ENCODE measurements around the gene LALBA. TPM values are rescaled to one million over a fixed set of nuclear protein-coding genes. Genes with fewer than 3 reads are reported as not detected.
A peak's percentile ranks its signal among the peaks of the same experiment; 100 is the strongest.
"Not testable (repeated sequence)": the region's sequence is repeated elsewhere in the genome, so short reads cannot be mapped to it uniquely, and the experiment has no call there.

Gene LALBA
- total RNA-seq, 2 experiments from 2014 or later: not detected

GRCh38 chr12:48557919-48558318, 11.9 kb downstream of the LALBA start:
- CTCF ChIA-PET: no interaction called here
- Mint-ChIP-seq H3K36me3 (no peaks in the 10 kb centered on the region), H3K27me3 (peaks cover 22% of the 10 kb centered on the region), H3K4me3 (no peak overlapping the region), H3K27ac (no peak overlapping the region), H3K9me3 (ENCODE audit: low read depth) (peaks cover under 1% of the 10 kb centered on the region), H3K4me1 (no peaks in the 10 kb centered on the region)
- ATAC-seq (no peak), DNase-seq (no peak)

- H3K4me3 Mint-ChIP-seq: no peak overlapping the region
- no peaks in the 10 kb centered on the region for H3K36me3 Mint-ChIP-seq
- no peaks in the 10 kb centered on the region for H3K4me1 Mint-ChIP-seq
- CTCF ChIA-PET: no interaction called here
- ATAC-seq (no peak), DNase-seq (no peak)
- H3K9me3 Mint-ChIP-seq (ENCODE audit: low read depth): peaks cover 3% of the 10 kb centered on the region
- no peak overlapping the region for H3K27ac Mint-ChIP-seq
- H3K27me3 Mint-ChIP-seq: peaks cover 22% of the 10 kb centered on the region
Measured at GRCh38 chr12:48556631-48557030, 13.2 kb downstream of the LALBA start.

- DNase-seq; H3K36me3 Mint-ChIP-seq; H3K27ac Mint-ChIP-seq; CTCF ChIA-PET; H3K4me3 Mint-ChIP-seq; H3K4me1 Mint-ChIP-seq; ATAC-seq; H3K9me3 Mint-ChIP-seq (ENCODE audit: low read depth): not testable (repeated sequence)
- peaks cover 30% of the 10 kb centered on the region for H3K27me3 Mint-ChIP-seq
Measured at GRCh38 chr12:48553666-48554343, 16.0 kb downstream of the LALBA start.

GRCh38 chr12:48551636-48552035, 18.2 kb downstream of the LALBA start:
- ATAC-seq; H3K36me3 Mint-ChIP-seq; H3K4me1 Mint-ChIP-seq; H3K4me3 Mint-ChIP-seq; H3K27ac Mint-ChIP-seq; H3K9me3 Mint-ChIP-seq (ENCODE audit: low read depth); DNase-seq; CTCF ChIA-PET: not testable (repeated sequence)
- peaks cover 37% of the 10 kb centered on the region for H3K27me3 Mint-ChIP-seq

DNA sequence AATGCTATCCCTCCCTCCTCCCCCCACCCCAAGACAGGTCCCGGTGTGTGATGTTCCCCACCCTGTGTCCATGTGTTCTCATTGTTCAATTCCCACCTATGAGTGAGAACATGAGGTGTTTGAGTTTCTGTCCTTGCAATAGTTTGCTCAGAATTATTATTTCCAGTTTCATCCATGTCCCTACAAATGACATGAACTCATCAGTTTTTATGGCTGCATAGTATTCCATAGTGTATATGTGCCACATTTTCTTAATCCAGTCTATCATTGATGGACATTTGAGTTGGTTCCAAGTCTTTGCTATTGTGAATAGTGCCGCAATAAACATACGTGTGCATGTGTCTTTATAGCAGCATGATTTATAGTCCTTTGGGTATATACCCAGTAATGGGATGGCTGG, 22.8 kb downstream of the LALBA start:
- H3K4me3 Mint-ChIP-seq; H3K27ac Mint-ChIP-seq; DNase-seq; H3K36me3 Mint-ChIP-seq; ATAC-seq; H3K9me3 Mint-ChIP-seq (ENCODE audit: low read depth); H3K4me1 Mint-ChIP-seq: not testable (repeated sequence)
- CTCF ChIA-PET: interaction anchor here (7.0 kb wide), 1 partner anchor 71 kb away, joined by 81 read pairs; no protein-coding TSS in a partner anchor
- peaks cover 34% of the 10 kb centered on the region for H3K27me3 Mint-ChIP-seq

GRCh38 chr12:48545833-48546469, 23.9 kb downstream of the LALBA start:
- Mint-ChIP-seq H3K27me3 (peaks cover 34% of the 10 kb centered on the region), H3K36me3 (no peaks in the 10 kb centered on the region), H3K27ac (no peak overlapping the region), H3K9me3 (ENCODE audit: low read depth) (no peaks in the 10 kb centered on the region), H3K4me1 (no peaks in the 10 kb centered on the region), H3K4me3 (no peak overlapping the region)
- DNase-seq (no peak), ATAC-seq (no peak)
- CTCF ChIA-PET: interaction anchor here (7.0 kb wide), 1 partner anchor 72 kb away, joined by 81 read pairs; no protein-coding TSS in a partner anchor

DNA sequence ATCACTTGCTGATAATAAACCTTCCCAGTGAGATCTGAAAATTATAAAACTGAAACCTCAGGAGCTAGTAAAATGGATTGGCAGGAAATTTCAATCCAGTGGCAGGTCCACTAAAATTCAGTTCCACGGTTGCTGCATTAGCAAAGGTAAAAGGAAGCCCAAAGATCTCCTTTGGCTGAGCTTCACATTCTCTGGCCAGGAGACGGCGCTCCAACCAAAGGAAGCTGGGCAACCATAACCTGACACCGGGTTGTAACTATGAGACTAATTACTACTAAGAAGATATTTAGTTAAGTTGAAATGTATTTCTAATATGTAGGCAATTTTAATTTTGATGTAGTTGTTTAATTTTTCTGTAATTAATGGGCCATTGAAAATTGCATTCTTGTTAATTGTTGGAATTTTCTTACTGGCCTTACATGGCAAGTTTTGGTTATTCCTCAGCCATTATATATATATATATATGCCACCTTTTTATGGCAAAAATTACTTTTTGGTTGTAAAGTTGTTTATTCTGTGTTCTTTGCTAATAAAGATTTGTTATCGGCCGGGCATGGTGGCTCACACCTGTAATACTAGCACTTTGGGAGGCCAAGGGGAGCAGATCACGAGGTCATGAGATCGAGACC, 27.4 kb downstream of the LALBA start:
- Mint-ChIP-seq H3K36me3 (no peaks in the 10 kb centered on the region), H3K9me3 (ENCODE audit: low read depth) (no peaks in the 10 kb centered on the region), H3K27ac (no peak overlapping the region), H3K4me3 (no peak overlapping the region), H3K27me3 (peaks cover 12% of the 10 kb centered on the region), H3K4me1 (peaks cover 5% of the 10 kb centered on the region)
- ATAC-seq (no peak), DNase-seq (peak; percentile 60)
- CTCF ChIA-PET: interaction anchor here (0.6 to 7.0 kb wide), 9 partner anchors 12 to 254 kb away, joined by 3 to 81 read pairs (median 3); no protein-coding TSS in a partner anchor

GRCh38 chr12:48536602-48537001, 33.2 kb downstream of the LALBA start:
- H3K36me3 Mint-ChIP-seq: no peaks in the 10 kb centered on the region
- H3K4me1 Mint-ChIP-seq: peaks cover 7% of the 10 kb centered on the region
- H3K27me3 Mint-ChIP-seq: peaks cover 2% of the 10 kb centered on the region
- no peak for ATAC-seq
- no peaks in the 10 kb centered on the region for H3K9me3 Mint-ChIP-seq (ENCODE audit: low read depth)
- CTCF ChIA-PET: interaction anchor here (0.8 kb wide), 1 partner anchor 81 kb away, joined by 3 read pairs; no protein-coding TSS in a partner anchor
- H3K27ac Mint-ChIP-seq: no peak overlapping the region
- no peak for DNase-seq
- H3K4me3 Mint-ChIP-seq: no peak overlapping the region

DNA sequence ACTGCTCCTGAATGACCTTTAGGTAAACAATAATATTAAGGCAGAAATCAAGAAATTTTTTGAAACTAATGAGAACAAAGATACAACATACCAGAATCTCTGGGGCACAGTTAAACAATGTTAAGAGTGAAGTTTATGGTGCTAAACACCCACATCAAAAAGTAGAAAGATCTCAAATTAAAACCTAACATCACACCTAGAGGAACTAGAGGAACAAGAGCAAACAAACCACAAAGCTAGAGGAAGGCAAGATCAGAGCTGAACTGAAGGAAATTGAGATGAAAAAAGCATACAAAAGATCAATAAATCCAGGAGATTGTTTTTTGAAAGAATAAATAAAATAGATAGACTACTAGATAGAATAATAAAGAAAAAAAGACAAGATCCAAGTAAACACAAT, 37.2 kb downstream of the LALBA start:
- DNase-seq (no peak), ATAC-seq (no peak)
- H3K4me1 Mint-ChIP-seq: peaks cover 2% of the 10 kb centered on the region
- no peaks in the 10 kb centered on the region for H3K9me3 Mint-ChIP-seq (ENCODE audit: low read depth)
- no peak overlapping the region for H3K4me3 Mint-ChIP-seq
- no peak overlapping the region for H3K27ac Mint-ChIP-seq
- CTCF ChIA-PET: no interaction called here
- peaks cover 2% of the 10 kb centered on the region for H3K27me3 Mint-ChIP-seq
- H3K36me3 Mint-ChIP-seq: no peaks in the 10 kb centered on the region

- H3K27me3 Mint-ChIP-seq: no peaks in the 10 kb centered on the region
- CTCF ChIA-PET: interaction anchor here (1.1 kb wide), 1 partner anchor 14 kb away, joined by 3 read pairs; no protein-coding TSS in a partner anchor
- no peak for DNase-seq
- H3K9me3 Mint-ChIP-seq (ENCODE audit: low read depth): no peaks in the 10 kb centered on the region
- ATAC-seq: no peak
- peaks cover 2% of the 10 kb centered on the region for H3K4me1 Mint-ChIP-seq
- H3K27ac Mint-ChIP-seq: no peak overlapping the region
- no peaks in the 10 kb centered on the region for H3K36me3 Mint-ChIP-seq
- no peak overlapping the region for H3K4me3 Mint-ChIP-seq
Measured at GRCh38 chr12:48527891-48528670, 41.8 kb downstream of the LALBA start.

DNA sequence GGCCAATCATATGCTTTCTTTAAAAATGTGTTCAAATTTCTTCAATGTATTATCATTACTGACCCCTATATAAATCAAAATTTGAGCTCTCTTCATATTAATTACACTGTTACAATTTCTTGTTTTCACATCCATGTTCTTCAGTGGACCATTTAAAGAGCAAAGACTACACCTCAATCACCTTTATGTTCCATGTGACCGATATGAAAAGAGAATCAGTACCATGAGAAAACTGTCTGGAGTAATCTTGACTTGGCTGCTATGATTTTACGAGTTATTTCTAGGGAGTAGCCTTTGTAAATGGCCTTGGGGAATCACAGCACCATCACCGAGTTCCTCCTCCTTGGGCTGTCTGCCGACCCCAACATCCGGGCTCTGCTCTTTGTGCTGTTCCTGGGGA, 44.5 kb downstream of the LALBA start, which contains the start of gene OR8S1:
TSS of gene OR8S1 (plus strand) at position 301 of the 400 bp plus-strand sequence. CDS start at position 301, 0 bp downstream.
- CTCF ChIA-PET: no interaction called here
- Mint-ChIP-seq H3K4me3 (no peak within 1 kb of the TSS), H3K9me3 (ENCODE audit: low read depth) (no peaks in the 10 kb centered on the region), H3K4me1 (no peaks in the 10 kb centered on the region), H3K27me3 (peaks cover 3% of the 10 kb centered on the region), H3K36me3 (no peaks in the 10 kb centered on the region), H3K27ac (no peak within 1 kb of the TSS)
- no peak for DNase-seq
- ATAC-seq: no peak

GRCh38 chr12:48520381-48520780, 49.5 kb downstream of the LALBA start:
- CTCF ChIA-PET; ATAC-seq; H3K4me1 Mint-ChIP-seq; H3K4me3 Mint-ChIP-seq; H3K9me3 Mint-ChIP-seq (ENCODE audit: low read depth); H3K27me3 Mint-ChIP-seq; H3K36me3 Mint-ChIP-seq; DNase-seq; H3K27ac Mint-ChIP-seq: not testable (repeated sequence)

Measured in activated CD8-positive, alpha-beta memory T cell treated with anti-CD3 and anti-CD28 coated beads, Interleukin-2, amount 10 ng/mL, durations not matched to agents 7 days and 5 days (primary cell).